Measurements from ENCODE around the gene ASB10. TPM values are rescaled to one million over a fixed set of nuclear protein-coding genes. Genes with fewer than 3 reads are reported as not detected.

ASB10 gene
- total and polyA plus RNA-seq, 4 donors, result not detected

DNA sequence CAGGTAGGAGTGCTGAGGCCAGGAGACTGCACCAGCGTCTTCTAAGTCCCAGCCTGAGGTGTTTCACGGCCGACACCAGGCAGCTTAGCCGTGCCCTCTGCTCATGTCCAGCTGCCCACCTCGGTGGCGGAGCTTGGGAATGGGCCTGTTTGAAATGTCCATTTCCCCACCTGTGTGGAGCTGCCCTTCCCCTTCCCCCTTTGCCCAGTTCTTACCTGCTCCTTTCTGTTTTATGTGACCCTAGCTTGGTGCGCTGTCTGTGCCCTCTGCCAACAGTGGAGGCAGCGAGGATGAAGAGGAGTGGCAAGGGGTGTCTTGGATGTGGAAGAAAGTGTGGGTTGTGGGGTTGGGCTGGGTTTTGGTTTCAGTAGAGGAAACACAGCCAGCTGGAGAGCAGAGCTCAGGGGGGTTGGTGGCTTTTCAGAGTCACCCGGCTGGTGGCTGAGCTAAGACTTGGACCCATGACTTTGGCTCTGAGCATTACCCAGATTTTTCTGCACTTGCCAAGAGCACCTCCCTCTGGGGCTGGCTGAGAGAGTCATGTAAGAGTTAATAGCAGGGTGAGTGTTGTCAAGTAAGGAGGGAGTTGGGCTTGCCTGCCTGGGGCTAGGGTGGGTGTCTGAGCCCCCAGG is 57.0 kb downstream of the ASB10 start:
- Histone ChIP-seq H3K27me3 (ENCODE audit: control insufficient read depth in 4 of 4, insufficient read depth in 4 of 4, low read length in 3 of 4) (no peaks in the 10 kb centered on the region), H3K27ac (ENCODE audit: low read depth in 1 of 2, low read length in 2 of 2) (no peak overlapping the region), H3K36me3 (ENCODE audit: control insufficient read depth in 4 of 4, insufficient read depth in 3 of 4, low read depth in 1 of 4, low read length in 3 of 4) (peaks cover 12 to 58% (median 32%) of the 10 kb centered on the region in 4 donors), H3K9me3 (ENCODE audit: control insufficient read depth in 4 of 4, low read length in 3 of 4) (no peaks in the 10 kb centered on the region), H3K4me3 (ENCODE audit: low read depth in 1 of 3, low read length in 3 of 3) (no peak overlapping the region), H3K9ac (ENCODE audit: low read depth in 1 of 2, low read length in 2 of 2) (no peak overlapping the region), H3K4me1 (ENCODE audit: control insufficient read depth in 4 of 4, insufficient read depth in 4 of 4, low read length in 3 of 4) (no peaks in the 10 kb centered on the region)
- TF ChIP-seq YY1 (IDR thresholded peaks at IDR 0.05) (no peak), GABPA (IDR thresholded peaks at IDR 0.05 in 1 of 2, conservative IDR thresholded peaks at IDR 0.05 in 1 of 2) (no peak), NR2F2 (IDR thresholded peaks at IDR 0.05) (no peak), TAF1 (conservative IDR thresholded peaks at IDR 0.05) (no peak), JUND (IDR thresholded peaks at IDR 0.05) (no peak), RAD21 (IDR thresholded peaks at IDR 0.05) (no peak), SP1 (IDR thresholded peaks at IDR 0.05) (no peak), FOXA1 (IDR thresholded peaks at IDR 0.05) (no peak), EGR1 (IDR thresholded peaks at IDR 0.05; ENCODE audit: low read depth in 2 of 2) (no peak), RXRA (IDR thresholded peaks at IDR 0.05) (no peak), HNF4G (IDR thresholded peaks at IDR 0.05) (no peak), HNF4A (conservative IDR thresholded peaks at IDR 0.05) (no peak), FOXA2 (IDR thresholded peaks at IDR 0.05) (no peak)
- TF ChIP-seq, protein P1, sequence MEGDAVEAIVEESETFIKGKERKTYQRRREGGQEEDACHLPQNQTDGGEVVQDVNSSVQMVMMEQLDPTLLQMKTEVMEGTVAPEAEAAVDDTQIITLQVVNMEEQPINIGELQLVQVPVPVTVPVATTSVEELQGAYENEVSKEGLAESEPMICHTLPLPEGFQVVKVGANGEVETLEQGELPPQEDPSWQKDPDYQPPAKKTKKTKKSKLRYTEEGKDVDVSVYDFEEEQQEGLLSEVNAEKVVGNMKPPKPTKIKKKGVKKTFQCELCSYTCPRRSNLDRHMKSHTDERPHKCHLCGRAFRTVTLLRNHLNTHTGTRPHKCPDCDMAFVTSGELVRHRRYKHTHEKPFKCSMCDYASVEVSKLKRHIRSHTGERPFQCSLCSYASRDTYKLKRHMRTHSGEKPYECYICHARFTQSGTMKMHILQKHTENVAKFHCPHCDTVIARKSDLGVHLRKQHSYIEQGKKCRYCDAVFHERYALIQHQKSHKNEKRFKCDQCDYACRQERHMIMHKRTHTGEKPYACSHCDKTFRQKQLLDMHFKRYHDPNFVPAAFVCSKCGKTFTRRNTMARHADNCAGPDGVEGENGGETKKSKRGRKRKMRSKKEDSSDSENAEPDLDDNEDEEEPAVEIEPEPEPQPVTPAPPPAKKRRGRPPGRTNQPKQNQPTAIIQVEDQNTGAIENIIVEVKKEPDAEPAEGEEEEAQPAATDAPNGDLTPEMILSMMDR (IDR thresholded peaks at IDR 0.05; ENCODE audit: low read depth, low read length, missing input control), result no peak
- TF ChIP-seq, protein P2, sequence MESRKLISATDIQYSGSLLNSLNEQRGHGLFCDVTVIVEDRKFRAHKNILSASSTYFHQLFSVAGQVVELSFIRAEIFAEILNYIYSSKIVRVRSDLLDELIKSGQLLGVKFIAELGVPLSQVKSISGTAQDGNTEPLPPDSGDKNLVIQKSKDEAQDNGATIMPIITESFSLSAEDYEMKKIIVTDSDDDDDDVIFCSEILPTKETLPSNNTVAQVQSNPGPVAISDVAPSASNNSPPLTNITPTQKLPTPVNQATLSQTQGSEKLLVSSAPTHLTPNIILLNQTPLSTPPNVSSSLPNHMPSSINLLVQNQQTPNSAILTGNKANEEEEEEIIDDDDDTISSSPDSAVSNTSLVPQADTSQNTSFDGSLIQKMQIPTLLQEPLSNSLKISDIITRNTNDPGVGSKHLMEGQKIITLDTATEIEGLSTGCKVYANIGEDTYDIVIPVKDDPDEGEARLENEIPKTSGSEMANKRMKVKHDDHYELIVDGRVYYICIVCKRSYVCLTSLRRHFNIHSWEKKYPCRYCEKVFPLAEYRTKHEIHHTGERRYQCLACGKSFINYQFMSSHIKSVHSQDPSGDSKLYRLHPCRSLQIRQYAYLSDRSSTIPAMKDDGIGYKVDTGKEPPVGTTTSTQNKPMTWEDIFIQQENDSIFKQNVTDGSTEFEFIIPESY (IDR thresholded peaks at IDR 0.05), result no peak
- TF ChIP-seq, protein P3, sequence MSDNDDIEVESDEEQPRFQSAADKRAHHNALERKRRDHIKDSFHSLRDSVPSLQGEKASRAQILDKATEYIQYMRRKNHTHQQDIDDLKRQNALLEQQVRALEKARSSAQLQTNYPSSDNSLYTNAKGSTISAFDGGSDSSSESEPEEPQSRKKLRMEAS (IDR thresholded peaks at IDR 0.05), result no peak
- TF ChIP-seq, protein P4, sequence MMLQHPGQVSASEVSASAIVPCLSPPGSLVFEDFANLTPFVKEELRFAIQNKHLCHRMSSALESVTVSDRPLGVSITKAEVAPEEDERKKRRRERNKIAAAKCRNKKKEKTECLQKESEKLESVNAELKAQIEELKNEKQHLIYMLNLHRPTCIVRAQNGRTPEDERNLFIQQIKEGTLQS (IDR thresholded peaks at IDR 0.05), result no peak
- TF ChIP-seq, protein P5, sequence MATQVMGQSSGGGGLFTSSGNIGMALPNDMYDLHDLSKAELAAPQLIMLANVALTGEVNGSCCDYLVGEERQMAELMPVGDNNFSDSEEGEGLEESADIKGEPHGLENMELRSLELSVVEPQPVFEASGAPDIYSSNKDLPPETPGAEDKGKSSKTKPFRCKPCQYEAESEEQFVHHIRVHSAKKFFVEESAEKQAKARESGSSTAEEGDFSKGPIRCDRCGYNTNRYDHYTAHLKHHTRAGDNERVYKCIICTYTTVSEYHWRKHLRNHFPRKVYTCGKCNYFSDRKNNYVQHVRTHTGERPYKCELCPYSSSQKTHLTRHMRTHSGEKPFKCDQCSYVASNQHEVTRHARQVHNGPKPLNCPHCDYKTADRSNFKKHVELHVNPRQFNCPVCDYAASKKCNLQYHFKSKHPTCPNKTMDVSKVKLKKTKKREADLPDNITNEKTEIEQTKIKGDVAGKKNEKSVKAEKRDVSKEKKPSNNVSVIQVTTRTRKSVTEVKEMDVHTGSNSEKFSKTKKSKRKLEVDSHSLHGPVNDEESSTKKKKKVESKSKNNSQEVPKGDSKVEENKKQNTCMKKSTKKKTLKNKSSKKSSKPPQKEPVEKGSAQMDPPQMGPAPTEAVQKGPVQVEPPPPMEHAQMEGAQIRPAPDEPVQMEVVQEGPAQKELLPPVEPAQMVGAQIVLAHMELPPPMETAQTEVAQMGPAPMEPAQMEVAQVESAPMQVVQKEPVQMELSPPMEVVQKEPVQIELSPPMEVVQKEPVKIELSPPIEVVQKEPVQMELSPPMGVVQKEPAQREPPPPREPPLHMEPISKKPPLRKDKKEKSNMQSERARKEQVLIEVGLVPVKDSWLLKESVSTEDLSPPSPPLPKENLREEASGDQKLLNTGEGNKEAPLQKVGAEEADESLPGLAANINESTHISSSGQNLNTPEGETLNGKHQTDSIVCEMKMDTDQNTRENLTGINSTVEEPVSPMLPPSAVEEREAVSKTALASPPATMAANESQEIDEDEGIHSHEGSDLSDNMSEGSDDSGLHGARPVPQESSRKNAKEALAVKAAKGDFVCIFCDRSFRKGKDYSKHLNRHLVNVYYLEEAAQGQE (IDR thresholded peaks at IDR 0.05), result no peak
- 98% methylated on average over 9 of the region's 9 CpGs for WGBS
- no peak for DNase-seq (ENCODE audit: low spot score)

Data from liver (tissue), 9 donors.